OCI-M1 (cell line): ENCODE measurements around the gene STX16.
"Not testable (repeated sequence)": the region's sequence is repeated elsewhere in the genome, so short reads cannot be mapped to it uniquely, and the experiment has no call there.

Source experiments
- DNase-seq: peaks from one replicate; lab custom pipeline; 2025; lab: John Stamatoyannopoulos, UW

The STX16 gene

GRCh38 chr20:58726156-58726555 lies 75.1 kb downstream of the STX16 start:
- not testable (repeated sequence) for DNase-seq
